Breast epithelium (tissue), 4 donors: ENCODE results near the gene NMRK2. TPM values are rescaled to one million over a fixed set of nuclear protein-coding genes. Genes with fewer than 3 reads are reported as not detected.
"Not testable (repeated sequence)": the region's sequence is repeated elsewhere in the genome, so short reads cannot be mapped to it uniquely, and the experiment has no call there.

Source experiments
- DNase-seq, 2 donors: peaks; one replicate each; pipeline ENCODE4 v3.0.0-alpha.2; 2019; ENCODE audit warnings: low spot score in 2 of 2
- H3K27ac ChIP-seq, 2 donors: fragments of 200-600 bp; sonication (generic) in 1 of 2; one replicate each; pipeline ENCODE4 v1.5.1; 2016 to 2019; ENCODE audit warnings: mild to moderate bottlenecking in 1 of 2
- H3K27me3 ChIP-seq, 2 donors: fragments of 200-600 bp; sonication (generic) in 1 of 2; one replicate each; pipeline versions ENCODE4 v1.5.1 to v1.6.0; 2017 to 2019; ENCODE audit warnings: control low read depth in 1 of 2, mild to moderate bottlenecking in 1 of 2
- H3K36me3 ChIP-seq: fragments of 200-600 bp; one replicate; pipeline ENCODE4 v1.5.1; 2019
- H3K4me1 ChIP-seq, 2 donors: fragments of 200-600 bp; sonication (generic); one replicate each; pipeline ENCODE4 v1.5.1; 2016 to 2019; ENCODE audit warnings: control low read depth in 1 of 2
- H3K4me3 ChIP-seq, 3 donors: fragments of 200-600 bp; sonication (generic); 1 replicate in 2 of 3; 2 replicates in 1 of 3; pipeline ENCODE4 v1.5.1; 2016 to 2019; ENCODE audit warnings: mild to moderate bottlenecking in 3 of 3, moderate library complexity in 2 of 3
- H3K9me3 ChIP-seq, 2 donors: fragments of 200-600 bp; sonication (generic) in 1 of 2; one replicate each; pipeline ENCODE4 v1.5.1; 2016 to 2019; ENCODE audit warnings: control low read depth in 1 of 2
- CTCF ChIP-seq, 3 donors: fragments of 450-650 bp; IDR thresholded peaks; one replicate each; pipeline ENCODE4 v1.5.1; 2016 to 2017; ENCODE audit warnings: antibody characterized with exemption in 3 of 3, mild to moderate bottlenecking in 3 of 3, moderate library complexity in 3 of 3
- POLR2A ChIP-seq: fragments of 450-650 bp; IDR thresholded peaks from one replicate; pipeline ENCODE4 v1.6.1; 2016; ENCODE audit warnings: antibody characterized with exemption, mild to moderate bottlenecking, moderate library complexity
- POLR2AphosphoS5 ChIP-seq, 3 donors: sonication (generic); formaldehyde crosslinking; IDR thresholded peaks; one replicate each; pipeline ENCODE4 v1.6.1; 2017; ENCODE audit warnings: antibody characterized with exemption in 3 of 3
- intact Hi-C: fragments of 100-400 bp; cut with DNase I; formaldehyde crosslinking; loops from one replicate; pipeline ENCODE4 v1.15.1; 2023; ENCODE audit warnings: low total_unique reads
- total RNA-seq, 3 donors: library from RNA; depleted of rRNA; stranded (reverse); fragments of >200 nt; gene quantifications; one replicate each; pipeline ENCODE4 v1.1.0, GENCODE V29; 2016

NMRK2 gene, protein sequence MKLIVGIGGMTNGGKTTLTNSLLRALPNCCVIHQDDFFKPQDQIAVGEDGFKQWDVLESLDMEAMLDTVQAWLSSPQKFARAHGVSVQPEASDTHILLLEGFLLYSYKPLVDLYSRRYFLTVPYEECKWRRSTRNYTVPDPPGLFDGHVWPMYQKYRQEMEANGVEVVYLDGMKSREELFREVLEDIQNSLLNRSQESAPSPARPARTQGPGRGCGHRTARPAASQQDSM
- total RNA-seq = under 1 TPM in 2 of 3 donors, not detected in 1; 0.73 to 0.98 TPM

GRCh38 chr19:3932931-3933810 lies at the start of gene NMRK2:
Gene NMRK2, plus strand, starts transcription at chr19:3933069. Its CDS starts 603 bp downstream, at chr19:3933672.
- no peak for DNase-seq
- no peak within 1 kb of the TSS for H3K4me3 ChIP-seq
- TF ChIP-seq CTCF (IDR thresholded peaks at IDR 0.05) (no peak), POLR2A (no peak), POLR2AphosphoS5 (IDR thresholded peaks at IDR 0.05) (no peak)

GRCh38 chr19:3890591-3890990 lies 42.3 kb upstream of the NMRK2 start:
- no peaks in the 10 kb centered on the region for H3K4me1 ChIP-seq
- no peak overlapping the region for H3K27ac ChIP-seq
- no peaks in the 10 kb centered on the region for H3K9me3 ChIP-seq
- DNase-seq = no peak
- H3K4me3 ChIP-seq = no peak overlapping the region
- H3K36me3 ChIP-seq = no peaks in the 10 kb centered on the region
- TF ChIP-seq POLR2AphosphoS5 (IDR thresholded peaks at IDR 0.05) (no peak), CTCF (IDR thresholded peaks at IDR 0.05) (no peak), POLR2A (no peak)
- intact Hi-C loops = no loop called here
- H3K27me3 ChIP-seq = peaks cover 0 to 7% of the 10 kb centered on the region in 2 donors

More at GRCh38 chr19:3932931-3933810, at the start of gene NMRK2:
- Histone ChIP-seq H3K27me3 (peaks cover 3 to 16% of the 10 kb centered on the region in 2 donors), H3K36me3 (no peaks in the 10 kb centered on the region), H3K27ac (no peak within 1 kb of the TSS), H3K9me3 (no peaks in the 10 kb centered on the region), H3K4me1 (no peaks in the 10 kb centered on the region)
- intact Hi-C loops = no loop called here

GRCh38 chr19:3893509-3894179 lies 39.2 kb upstream of the NMRK2 start:
- Histone ChIP-seq H3K4me3 (no peak overlapping the region), H3K27me3 (peaks cover 0 to 10% of the 10 kb centered on the region in 2 donors), H3K9me3 (peaks cover 0 to 7% of the 10 kb centered on the region in 2 donors), H3K4me1 (no peaks in the 10 kb centered on the region), H3K36me3 (no peaks in the 10 kb centered on the region), H3K27ac (no peak overlapping the region)
- TF ChIP-seq CTCF (IDR thresholded peaks at IDR 0.05) (no peak), POLR2A (no peak), POLR2AphosphoS5 (IDR thresholded peaks at IDR 0.05) (no peak)
- no peak for DNase-seq
- intact Hi-C loops = no loop called here

DNA sequence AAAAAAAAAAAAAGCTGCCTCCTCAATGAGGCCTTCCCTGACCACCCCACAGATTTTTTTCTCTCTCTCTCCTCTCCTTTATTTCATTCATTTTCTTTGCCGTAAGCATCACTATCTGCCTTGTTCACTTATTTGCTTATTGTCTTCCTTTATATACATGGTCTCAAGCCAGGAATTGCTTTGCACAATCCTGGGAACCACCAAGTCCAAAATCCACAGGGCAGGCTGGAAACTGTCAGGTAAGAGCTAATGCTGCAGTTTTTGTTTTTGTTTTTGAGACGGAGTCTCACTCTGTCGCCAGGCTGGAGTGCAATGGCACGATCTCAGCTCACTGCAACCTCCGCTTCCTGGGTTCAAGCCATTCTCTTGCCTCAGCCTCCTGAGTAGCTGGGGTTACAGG lies 37.9 kb upstream of the NMRK2 start:
- H3K36me3 ChIP-seq, H3K4me3 ChIP-seq, H3K4me1 ChIP-seq, DNase-seq, H3K27ac ChIP-seq, H3K9me3 ChIP-seq, intact Hi-C loops: not testable (repeated sequence)
- peaks cover 0 to 20% of the 10 kb centered on the region in 2 donors for H3K27me3 ChIP-seq

DNA sequence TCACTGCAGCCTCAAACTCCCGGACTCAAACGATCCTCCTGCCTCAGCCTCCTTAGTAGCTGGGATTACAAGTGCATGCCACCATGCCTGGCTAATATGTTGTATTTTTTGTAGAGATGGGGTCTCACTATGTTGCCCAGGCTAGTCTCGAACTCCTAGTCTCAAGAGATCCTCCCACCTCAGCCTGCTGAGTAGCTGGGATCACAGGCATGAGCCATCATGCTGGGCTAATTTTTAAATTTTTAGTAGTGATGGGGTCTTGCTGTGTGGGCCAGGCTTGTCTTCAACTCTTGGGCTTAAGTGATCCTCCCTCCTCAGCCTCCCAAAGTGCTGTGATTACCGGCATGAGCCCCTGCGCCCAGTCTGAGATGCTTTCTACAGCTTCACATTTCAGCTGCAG lies 37.1 kb upstream of the NMRK2 start:
- TF ChIP-seq POLR2AphosphoS5 (IDR thresholded peaks at IDR 0.05) (no peak), CTCF (IDR thresholded peaks at IDR 0.05) (no peak), POLR2A (no peak)
- Histone ChIP-seq H3K9me3 (peaks cover 0 to 9% of the 10 kb centered on the region in 2 donors), H3K36me3 (no peaks in the 10 kb centered on the region), H3K4me3 (no peak overlapping the region), H3K4me1 (no peaks in the 10 kb centered on the region), H3K27ac (no peak overlapping the region), H3K27me3 (peaks cover 0 to 23% of the 10 kb centered on the region in 2 donors)
- intact Hi-C loops = no loop called here
- no peak for DNase-seq
